ENCODE results near the gene DNAAF1.
A peak's percentile ranks its signal among the peaks of the same experiment; 100 is the strongest.

Gene DNAAF1

DNA sequence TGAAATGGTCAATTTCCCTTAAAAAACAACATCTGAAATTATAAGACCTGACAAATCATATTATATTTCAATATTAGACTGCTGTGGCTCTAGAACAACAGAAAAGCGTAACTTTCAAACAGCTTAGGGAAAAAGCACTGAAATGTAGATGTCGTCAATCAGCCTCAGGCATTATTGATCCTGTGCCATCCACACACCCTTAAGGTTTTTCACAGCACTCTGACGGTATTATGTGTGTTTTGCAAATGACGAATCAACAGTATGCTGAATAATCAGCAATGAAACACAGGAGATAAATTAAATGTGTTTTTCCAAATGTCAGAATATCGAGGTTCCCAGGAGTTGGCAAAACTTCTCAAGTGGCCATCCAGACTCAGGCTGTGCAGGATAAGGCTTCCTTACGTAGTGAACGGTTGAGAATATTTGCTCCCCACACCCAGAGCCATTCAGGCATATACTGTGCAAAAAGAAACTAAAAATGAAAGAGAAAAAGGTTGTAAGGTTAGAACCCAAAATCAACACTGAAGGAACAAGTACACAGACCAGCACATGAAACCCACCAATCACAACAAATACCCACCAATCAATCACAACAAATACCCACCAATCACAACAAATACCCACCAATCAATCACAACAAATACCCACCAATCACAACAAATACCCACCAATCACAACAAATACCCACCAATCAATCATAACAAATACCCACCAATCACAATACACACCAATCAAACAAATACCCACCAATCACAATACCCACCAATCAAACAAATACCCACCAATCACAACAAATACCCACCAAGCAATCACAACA, 20.6 kb upstream of the DNAAF1 start:
- DNase-seq, result no peak

- DNase-seq, result no peak
These were observed 14.0 kb upstream of the DNAAF1 start for GRCh38 chr16:84131117-84131516.

GRCh38 chr16:84132527-84133285, 12.4 kb upstream of the DNAAF1 start:
- DNase-seq, result no peak

GRCh38 chr16:84136331-84137125, 8.6 kb upstream of the DNAAF1 start:
- no peak for DNase-seq

DNA sequence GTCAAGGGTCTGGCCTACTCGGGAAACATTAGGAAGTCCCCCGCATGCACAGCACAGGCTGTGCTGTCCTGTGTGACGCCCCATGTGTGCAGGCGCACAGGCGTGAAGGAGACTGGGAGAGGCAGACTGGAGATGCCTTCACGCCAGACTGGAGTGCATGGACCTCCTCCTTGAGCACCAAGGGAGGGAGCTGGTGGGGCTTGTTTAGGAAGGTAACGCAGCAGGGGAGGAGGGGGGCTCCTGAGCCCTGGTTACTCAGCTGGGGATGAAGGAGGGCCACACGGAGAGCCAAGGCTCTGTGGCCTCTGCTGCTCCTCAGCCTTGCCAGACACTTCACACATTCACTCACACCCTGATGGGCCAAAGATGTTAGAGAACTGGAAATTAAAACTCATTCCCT, 7.8 kb upstream of the DNAAF1 start:
- no peak for DNase-seq

DNA sequence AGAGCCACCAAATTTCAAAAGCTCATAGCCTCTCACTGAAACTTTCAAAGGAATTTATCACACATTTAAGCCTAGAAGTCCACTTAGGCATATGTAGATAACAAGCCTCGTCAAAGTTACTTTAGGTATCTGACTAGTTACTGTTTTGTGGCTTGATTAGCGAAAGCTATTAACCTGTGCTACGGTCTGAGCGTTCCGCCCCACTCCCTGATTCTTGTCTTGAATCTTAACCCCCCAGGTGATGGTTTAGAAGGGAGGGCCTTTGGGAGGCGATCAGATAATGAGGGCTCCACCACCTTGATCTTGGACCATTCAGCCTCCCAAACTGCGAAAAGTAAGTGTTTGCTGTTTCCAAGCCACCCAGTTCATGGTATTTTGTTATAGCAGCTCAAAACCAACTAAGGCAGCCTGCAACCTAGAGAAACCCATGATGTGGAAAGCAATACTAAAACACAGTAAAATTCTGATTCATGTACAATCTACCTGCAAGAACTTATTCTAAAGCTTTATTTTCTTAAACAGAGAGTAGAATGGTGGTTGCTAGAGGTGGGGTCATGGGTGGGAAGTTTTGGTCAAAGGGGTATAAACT, 7.2 kb upstream of the DNAAF1 start:
- DNase-seq, result no peak

- DNase-seq, result no peak
These were observed 6.6 kb upstream of the DNAAF1 start for GRCh38 chr16:84138500-84138823.

DNA sequence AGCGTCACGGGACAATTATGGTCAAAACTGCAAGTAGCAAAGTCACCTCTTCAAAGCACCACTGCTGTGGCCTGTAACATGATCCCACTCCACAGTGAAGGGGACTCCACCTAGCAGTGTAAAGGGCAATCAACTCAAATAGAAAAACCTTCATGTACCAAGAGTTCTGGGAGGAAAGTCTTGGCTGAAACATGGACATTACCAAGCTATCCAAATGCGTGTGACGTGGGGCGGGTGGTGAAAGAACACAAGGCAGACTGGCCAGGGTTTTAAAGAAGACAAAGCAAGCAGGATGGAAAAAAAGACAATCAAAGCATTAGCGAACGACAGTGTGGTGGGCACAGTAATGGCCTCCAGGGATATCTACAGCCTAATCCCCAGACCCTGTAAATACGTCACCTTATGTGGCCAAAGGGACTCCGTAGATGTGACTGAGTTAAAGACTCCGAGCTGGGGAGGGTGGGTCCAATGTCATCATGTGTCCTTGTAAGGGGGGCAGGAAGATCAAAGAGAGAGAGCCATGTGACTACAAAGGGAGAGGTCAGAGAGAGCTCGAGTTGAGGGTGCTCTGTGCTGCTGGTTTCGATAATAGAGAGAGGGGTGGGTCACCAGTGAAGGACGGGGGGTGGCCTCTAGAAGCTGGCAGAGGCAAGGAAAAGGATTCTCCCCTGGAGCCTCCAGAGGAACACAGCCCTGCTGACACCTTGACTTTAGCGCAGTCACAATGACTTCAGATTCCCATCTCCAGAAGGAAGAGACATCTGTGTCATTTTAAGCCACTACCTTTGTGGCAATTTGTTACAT, 6.1 kb upstream of the DNAAF1 start:
- peak in 1 of 2 experiments; percentile 25 for DNase-seq

DNA sequence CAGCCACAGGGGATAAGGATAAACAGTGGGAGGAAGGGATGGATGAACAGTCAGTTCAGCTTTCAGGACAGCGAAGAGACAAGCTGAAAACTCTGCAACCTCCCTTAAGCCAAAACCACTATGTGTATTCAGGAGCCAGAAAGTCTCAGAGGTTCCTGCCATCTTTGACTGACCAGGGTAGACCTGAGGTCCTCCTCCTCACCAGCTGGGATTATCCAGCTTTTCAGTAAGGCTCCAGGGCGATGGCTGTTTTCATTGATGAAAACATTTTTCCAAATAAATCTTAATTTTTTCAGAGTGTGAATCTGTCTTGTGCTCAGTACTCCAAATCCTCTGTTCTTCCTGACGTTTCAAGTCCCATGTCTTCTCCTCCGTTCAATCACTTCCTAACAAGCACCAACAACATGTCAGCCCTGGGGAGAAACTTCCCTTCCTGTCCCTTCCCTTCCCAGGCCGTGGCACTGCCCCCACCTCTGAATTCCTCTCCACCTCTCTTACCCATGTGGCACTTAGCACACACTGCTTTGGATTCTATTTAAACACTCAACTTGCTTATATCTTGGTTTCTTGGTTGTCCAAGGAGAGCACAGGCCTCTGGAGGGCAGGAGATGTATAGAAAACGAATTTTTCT, 5.4 kb upstream of the DNAAF1 start:
- no peak for DNase-seq

- no peak for DNase-seq
These were observed 3.9 kb upstream of the DNAAF1 start for GRCh38 chr16:84141143-84141670.

DNA sequence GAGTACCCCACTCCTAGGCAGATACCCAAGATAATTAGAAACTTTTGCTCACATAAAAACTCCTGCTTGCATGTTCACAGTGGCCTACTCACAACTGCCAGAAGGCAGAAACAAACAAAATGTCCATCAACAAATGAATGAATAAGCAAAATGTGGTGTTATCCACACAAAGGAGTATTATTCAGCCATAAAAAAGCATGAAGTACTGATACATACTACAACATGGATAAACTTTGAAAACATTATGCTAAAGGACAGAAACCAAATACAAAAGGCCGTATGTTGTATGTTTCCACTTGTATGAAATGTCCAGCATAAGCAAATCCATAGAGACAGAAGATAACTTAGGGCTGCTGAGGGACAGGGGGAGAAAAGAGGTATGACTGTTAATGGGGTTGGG, 2.0 kb upstream of the DNAAF1 start:
- DNase-seq, result no peak

DNA sequence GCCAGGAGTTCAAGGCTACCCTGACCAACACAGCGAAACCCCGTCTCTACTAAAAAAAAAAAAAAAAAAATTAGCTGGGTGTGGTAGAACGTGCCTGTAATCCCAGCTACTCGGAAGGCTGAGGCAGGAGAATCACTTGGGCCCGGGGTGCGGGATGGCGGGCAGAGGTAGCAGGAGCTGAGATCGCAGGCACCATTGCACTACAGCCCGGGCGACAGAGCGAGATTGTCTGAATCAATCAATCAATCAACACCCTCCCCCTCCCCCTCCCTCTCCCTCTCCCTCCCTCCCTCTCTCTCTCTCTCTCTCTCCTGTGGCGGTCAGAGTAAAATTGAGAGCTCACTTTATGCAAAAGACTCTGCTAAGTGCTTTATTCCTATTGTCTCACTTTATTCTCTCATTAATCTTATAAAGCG, 1.3 kb upstream of the DNAAF1 start:
- no peak for DNase-seq

- peak in 1 of 2 experiments; percentile 22 for DNase-seq
These were observed 774 bp upstream of the DNAAF1 start for GRCh38 chr16:84144209-84144858.

DNA sequence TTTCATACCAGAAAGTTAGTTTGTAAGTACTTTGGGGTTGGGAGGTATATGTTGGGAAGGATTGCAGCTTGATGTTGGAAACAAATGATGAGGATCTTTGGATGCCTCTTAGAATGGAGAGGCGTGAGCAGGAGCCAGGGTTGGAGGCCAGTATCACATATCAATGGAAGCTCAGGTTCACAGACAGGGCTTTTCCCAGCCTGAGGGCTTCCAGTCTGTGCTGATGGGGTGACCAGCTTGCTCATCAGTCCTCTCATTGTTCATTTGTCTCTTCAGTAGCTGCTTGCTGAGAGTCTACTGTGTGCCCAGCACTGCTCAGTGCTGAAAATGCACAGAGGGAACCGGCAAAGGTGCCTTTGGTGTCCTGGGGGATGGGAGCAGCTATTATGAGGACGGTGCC, 5.8 kb downstream of the DNAAF1 start:
- no peak for DNase-seq

DNA sequence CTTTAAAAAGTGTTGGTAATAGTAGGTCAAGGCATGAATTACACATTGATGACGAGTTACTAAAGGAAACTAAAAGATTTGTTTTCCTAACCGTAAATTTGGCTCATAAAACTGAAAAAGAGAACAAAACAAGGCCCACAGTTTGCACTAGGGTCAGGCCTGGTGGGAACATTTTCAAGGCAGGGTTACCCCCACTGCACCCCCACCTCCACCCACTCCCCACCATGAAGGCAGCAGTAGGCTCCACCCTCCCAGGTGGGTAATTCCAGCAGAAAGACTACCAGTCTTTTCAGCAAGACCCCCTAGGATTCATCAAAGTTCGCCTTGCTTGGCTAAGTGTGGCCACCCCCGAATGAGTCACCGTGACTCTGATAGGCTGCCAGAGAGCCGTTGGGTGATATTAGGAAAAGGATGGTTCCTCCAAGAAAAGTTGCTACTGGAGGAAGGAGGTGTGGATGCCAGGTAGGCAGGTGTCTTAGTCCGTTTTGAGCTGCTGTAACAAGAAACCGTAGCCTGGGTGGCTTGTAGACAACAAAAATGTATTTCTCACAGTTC, 8.6 kb downstream of the DNAAF1 start:
- no peak for DNase-seq

GRCh38 chr16:84155226-84155625, 10.1 kb downstream of the DNAAF1 start:
- DNase-seq, result no peak

DNA sequence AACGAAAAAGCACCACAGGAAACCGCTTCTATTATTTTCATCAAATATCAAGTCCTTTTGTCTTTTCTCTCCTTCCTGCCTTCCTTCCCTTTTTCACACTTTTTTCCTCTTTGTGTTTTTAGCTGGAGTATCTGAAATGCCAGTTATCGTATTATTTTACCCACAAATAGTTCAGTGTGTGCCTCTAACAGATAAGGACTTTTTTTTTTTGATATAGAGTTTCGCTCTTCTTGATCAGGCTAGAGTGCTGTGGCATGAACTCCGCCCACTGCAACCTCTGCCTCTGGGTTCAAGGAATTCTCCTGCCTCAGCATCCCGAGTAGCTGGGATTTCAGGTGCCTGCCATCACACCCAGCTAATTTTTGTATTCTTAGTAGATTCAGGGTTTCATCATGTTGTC, 10.7 kb downstream of the DNAAF1 start:
- DNase-seq, result no peak

- no peak for DNase-seq
These were observed 11.3 kb downstream of the DNAAF1 start for GRCh38 chr16:84156342-84156784.

GRCh38 chr16:84159007-84159406, 13.9 kb downstream of the DNAAF1 start:
- no peak for DNase-seq

DNA sequence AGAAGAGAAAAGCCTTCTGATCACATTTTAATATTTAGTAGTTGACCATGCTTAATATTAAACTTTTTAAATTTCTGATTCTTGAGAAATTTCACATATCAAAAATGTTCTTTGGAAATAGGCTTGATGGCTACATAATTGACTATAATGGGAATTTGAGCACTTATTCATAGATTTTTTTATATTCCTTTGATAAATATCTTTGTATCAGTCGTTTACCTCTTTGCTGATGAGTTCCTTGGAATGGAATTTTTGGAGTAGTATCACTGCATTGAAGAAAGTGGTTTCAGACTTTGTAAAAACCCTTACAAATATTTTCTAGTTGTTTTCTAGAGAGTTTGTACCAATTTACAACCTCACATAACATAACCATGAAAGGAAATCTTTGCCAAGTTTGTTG, 14.7 kb downstream of the DNAAF1 start:
- no peak for DNase-seq

- no peak for DNase-seq
These were observed 15.9 kb downstream of the DNAAF1 start for GRCh38 chr16:84161037-84161436.

All from SW 1271 (cell line).